Activated naive CD4-positive, alpha-beta T cell treated with Interleukin-2 at 50 U/mL for 16 hours (primary cell): ENCODE data around the gene CFAP58.
"Not testable (repeated sequence)": the region's sequence is repeated elsewhere in the genome, so short reads cannot be mapped to it uniquely, and the experiment has no call there.

Experiments
- DNase-seq: peaks from one replicate; pipeline ENCODE4 v3.0.0-alpha.2; 2020

The CFAP58 gene

GRCh38 chr10:104441329-104442000, 87.8 kb downstream of the CFAP58 start:
- DNase-seq = no peak

DNA sequence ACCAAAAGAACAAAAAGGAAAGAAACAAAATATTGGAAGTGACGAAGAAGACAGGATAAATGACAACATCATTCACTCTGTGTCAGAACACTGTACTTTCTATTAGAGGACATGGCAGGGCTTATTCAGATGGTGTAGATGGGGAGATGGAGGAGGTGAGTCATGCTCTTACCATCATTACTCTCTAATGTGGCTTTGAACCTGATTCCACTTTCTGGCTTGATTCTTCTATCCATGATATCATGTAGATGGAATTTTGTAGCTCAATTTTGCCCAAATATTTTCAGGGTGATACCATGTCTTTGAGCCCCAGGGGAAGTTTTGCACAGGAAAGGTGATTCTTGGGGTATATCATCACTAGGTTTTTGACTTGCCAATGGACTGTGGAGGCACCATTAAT, 91.7 kb downstream of the CFAP58 start:
- DNase-seq = no peak

GRCh38 chr10:104446151-104446550, 92.5 kb downstream of the CFAP58 start:
- DNase-seq = no peak

- no peak for DNase-seq
These were observed 93.7 kb downstream of the CFAP58 start for GRCh38 chr10:104447331-104447730.

DNA sequence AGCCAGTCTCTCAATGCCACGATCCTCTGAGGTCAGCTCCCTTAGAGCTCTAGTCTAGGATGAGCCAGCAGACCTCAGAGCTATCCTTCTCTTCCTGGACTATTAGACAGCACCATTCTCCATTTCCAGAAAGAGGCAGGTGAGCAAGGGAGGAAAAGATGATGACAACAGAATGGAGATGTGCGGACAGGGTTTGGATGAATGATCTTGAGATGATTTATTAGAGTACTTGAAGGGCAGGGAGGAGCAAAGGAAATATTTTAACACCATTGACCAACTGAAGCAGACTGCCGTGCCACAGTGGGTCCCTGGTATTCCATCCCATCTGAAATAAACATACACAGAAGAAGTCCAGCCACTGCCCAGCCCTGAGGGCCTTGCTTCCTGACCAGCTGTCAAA, 94.3 kb downstream of the CFAP58 start:
- DNase-seq = no peak

DNA sequence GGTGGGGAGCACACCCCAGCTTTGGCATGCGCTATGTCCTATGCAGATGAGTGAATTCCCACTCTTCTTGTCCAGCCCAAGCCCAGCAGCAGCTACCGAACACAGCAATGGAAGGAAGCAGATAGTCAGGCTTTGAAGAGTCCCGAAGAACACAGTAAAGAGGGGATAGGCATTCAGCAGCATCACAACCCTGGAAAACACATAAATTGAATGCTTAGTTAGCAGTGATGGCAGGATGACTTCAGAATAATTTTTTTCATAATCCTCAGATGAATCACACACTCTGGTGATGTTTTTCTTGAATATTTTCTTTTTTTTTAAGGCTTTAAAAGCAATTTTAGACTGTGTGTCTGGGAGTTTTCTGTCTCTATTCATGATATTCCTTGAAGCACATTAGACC, 95.8 kb downstream of the CFAP58 start:
- no peak for DNase-seq

DNA sequence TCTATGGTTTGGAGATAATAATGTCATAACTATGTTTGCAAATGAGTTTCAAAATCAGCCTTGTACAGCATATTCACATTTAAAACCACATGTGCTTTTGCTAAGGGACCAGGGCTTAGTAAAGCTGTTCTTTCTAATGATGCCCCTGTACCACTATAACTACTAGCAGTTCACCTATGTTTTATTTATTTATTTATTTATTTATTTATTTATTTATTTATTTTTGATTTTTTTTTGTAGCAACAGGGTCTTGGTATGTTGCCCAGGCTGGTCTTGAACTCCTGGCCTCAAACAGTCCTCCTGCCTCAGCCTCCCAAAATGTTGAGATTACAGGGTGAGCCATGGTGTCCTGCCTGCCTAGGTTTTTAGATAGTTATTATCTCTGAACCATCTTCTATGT, 96.9 kb downstream of the CFAP58 start:
- no peak for DNase-seq

- DNase-seq = no peak
These were observed 97.3 kb downstream of the CFAP58 start for GRCh38 chr10:104450954-104451353.

GRCh38 chr10:104452977-104453376, 99.3 kb downstream of the CFAP58 start:
- no peak for DNase-seq

DNA sequence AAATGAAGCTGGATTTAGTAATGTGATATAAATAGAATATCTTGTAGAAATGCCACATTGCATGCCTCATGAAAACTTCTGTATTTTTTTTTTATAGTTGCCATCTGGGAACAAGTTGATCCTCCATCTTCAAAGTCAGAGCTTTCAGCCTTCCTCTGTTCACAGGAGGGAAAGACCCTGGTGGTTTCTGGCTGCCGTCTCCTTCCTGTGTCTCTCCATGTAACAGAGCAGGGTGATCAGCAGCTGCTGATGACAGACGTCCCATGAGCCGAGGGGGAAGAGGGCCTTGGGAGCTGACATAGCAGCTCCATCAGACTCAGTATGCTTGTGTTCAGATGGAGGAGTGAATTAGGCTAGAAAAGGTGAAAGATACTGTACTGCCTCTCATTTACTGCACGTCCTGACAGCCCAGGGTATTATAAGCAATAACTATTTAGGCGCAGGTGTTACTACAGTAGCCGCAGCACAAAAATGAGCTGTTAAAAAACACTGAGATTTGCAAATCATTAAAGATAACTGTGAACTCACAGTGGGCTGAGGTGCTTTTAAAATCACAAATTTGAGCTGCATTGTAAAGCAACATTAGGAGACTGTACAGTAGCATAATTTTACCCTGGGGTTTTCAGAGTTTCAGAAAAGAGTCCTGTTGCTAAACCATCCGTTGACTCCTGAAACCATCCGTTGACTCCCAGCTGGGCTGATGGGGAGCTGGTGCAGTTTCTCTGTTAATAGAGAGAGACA, 103.3 kb downstream of the CFAP58 start:
- DNase-seq = no peak

DNA sequence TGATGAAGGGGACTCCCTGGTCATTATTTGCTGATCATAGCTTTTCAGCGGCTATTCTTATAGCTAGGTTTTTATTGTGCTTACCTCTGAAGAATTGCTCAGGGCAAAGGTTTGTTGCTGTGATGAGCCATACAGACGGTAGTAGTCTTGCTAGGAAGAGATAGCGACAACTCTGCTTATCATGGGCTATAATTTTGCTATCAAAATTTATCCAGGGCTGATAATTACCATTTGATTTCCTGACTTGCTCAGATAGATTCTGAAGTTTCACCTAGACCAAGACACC, 103.9 kb downstream of the CFAP58 start:
- DNase-seq = no peak

GRCh38 chr10:104465575-104465974, 111.9 kb downstream of the CFAP58 start:
- DNase-seq = not testable (repeated sequence)

DNA sequence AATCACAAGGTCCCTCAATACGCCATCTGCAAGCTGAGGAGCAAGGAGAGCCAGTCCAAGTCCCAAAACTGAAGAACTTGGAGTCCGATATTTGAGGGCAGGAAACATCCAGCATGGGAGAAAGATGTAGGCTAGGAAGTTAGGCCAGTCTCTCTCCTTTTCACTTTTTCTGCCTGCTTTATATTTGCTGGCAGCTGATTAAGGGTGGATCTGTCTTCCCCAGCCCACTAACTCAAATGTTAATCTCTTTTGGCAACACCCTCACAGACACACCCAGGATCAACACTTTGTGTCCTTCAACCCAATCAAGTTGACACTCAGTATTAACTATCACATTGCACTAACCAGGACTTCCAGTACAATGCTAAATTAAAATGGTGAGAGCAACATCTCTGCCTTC, 115.2 kb downstream of the CFAP58 start:
- not testable (repeated sequence) for DNase-seq

GRCh38 chr10:104472505-104472904, 118.9 kb downstream of the CFAP58 start:
- no peak for DNase-seq

DNA sequence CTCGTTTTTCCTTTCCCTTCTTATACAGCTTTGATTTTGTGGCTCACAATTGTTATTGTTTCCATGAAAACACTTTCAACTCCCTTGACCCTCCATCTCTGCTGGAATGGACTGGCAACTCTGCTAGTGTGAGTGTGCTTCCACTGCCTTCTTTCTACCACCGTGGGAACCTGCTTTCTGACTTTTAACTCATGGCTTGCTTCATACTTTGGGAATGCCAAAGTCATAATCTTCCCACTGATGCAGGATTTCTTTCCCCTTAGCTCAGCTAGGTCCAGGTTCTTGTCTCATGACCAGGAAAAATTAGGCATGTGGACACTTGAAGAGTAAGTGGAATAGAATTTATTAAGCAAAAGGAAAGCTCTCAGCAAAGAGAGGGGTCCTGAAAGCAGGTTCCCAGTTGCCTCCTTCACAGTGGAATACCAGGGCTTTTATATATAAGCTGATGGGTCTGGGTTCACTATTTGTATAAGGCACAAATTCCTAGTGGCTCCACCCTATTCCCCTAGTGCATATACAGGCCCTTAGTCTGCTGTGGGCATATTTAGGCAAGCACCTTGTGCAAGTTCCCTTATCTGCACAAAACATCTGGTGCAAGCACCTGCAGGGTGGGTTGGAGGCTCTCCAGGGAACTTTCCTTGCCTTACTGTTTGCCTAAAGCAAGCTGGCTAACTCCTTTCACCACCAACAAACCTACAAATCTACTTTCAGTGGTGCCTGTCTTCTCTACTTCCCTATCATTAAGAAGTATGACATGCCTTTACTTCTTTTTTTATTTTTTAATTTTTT, 119.5 kb downstream of the CFAP58 start:
- DNase-seq = no peak

DNA sequence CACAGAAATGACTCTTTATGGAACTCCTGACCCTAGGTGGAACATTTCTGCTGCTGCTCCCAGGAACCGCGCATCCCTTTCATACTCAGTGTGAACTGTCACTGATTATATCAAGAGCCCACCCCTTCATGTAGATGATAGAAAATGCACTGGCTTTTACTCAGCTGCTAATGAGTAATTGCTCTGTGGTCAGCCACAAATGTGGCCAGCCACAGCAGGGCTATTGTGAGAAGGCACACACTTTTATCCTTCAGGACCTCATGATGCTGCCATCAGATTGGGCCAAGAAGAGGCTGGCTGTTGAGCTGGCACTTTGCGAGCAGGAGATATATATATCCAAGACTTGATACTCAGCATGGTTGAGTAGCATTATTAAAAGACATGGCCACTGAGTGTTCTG, 124.7 kb downstream of the CFAP58 start:
- no peak for DNase-seq

DNA sequence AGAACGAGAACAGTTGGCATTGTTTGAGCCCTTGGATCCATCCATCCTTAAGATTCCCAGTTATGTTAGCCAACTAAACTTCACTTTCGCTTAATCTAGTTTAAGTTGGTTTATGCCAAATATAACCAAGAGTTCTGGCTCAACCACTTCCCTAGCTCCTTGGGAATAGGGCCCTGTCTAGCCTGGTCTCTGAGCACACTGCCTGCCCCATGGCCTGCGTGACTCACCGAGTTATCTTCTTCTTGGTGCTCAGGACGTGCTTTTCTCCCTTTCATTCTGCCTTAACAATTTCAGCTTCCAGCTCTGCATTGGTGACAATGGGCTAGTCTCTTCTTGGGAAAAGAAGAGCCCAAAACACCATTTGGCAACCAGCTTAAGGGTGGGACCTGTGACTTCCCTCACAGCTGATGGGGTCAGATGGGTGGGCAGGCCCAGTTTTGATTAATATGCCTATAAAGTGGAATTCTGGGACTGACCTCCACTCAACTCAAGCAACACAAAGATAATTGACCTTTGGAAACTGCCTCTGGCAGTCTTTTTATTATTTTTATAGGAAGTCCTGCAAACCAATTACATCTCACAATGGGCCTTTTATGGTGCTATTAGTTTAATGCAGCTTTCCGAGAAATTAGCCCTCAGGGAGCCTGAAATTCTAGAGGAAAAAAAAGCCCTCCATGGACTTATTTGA, 126.4 kb downstream of the CFAP58 start:
- no peak for DNase-seq

GRCh38 chr10:104480797-104481196, 127.2 kb downstream of the CFAP58 start:
- no peak for DNase-seq

- no peak for DNase-seq
These were observed 129.9 kb downstream of the CFAP58 start for GRCh38 chr10:104483582-104483981.

DNA sequence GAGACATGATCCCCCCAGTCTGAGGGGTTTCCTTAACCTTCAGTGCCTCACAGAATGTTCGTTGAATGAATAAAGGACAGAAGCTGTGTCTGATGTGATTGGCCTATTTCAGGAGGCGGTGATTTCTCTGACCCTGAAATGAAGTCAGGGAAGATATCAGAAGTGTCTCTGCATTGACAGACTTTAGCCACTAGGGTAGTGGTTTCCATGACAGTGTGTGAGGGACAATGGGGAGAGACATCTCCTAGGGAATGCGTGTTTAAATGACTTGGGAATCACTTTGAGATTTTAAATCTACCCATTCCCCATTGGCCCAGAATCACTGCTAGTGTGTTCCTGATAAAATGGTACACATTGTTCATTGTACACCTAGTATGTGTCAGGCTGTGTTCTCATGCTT, 132.0 kb downstream of the CFAP58 start:
- no peak for DNase-seq

- no peak for DNase-seq
These were observed 133.2 kb downstream of the CFAP58 start for GRCh38 chr10:104486803-104487202.

- DNase-seq = no peak
These were observed 134.3 kb downstream of the CFAP58 start for GRCh38 chr10:104487794-104488438.

DNA sequence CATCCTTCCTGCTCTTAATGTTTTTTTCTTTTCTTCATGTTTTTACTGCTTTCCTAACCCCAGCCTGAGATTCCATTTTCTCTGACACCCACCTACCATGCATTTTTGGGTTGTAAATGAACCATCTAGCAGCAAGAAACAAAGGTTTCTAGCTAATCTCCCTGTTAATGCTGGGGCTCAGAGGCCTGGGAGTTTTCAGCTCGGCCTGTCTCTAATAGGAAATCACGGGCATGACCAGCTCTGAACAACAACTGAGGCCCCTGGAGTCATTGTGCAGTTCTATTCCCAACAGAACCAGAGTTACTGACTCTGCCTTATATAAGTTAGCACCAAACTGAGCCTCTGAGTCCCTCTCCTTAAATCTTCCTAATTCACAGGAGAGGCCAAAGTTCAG, 134.8 kb downstream of the CFAP58 start:
- DNase-seq = no peak
